ENCODE results near the gene DNAH1. TPM values are rescaled to one million over a fixed set of nuclear protein-coding genes. Genes with fewer than 3 reads are reported as not detected.
A peak's percentile ranks its signal among the peaks of the same experiment; 100 is the strongest.

The DNAH1 gene
- total RNA-seq, 1 donor from 2014 or later = 11.2 TPM

DNA sequence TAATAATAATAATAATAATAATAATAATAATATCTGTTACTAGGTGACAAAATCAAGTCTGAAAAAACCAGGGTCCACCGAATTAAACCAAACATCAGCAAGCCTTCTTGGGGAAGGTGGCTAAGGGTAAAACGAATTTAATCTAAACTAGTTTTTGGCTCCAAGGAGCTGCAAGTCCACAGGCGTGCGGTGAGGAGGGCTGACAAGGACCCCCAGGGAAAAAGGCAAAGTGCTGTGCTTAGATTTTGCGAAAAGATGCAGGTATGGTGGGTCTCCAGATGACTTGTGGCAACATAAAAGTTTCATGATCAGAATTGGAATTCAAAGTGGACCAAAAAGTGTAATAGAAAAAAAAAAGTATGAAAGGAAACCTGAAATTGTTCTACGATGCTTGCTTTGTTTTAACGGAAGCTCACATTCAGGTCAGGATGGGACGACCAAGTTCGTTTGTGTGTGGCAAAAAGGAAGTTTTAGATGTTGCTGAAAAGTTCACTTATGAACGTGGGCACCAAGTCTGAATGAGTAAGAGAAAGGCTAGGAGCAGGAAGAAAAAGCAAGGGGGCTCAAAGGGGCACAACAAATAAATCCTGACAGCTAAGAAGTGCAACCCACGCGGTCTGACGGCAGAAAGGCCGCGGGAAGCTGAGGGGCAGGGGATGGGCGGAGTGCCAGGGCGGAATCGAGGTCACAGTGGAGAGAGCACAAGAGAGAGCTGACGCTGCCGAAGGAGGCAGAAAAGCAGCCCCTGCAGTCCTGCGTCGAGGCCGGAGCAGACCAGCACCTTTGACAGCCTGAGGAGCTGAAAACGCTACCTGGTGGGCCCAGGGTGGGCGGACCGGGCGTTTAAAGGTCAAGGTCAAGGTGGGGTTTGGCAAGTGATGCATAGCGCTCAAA, 38.8 kb upstream of the DNAH1 start:
- Histone ChIP-seq H3K27ac (peak overlapping the region; percentile 97), H3K4me1 (peaks cover 59% of the 10 kb centered on the region), H3K36me3 (peaks cover 7% of the 10 kb centered on the region), H3K4me3 (peak overlapping the region; percentile 77), H3K27me3 (no peaks in the 10 kb centered on the region), H3K9me3 (no peaks in the 10 kb centered on the region)
- peak; percentile 58 for ATAC-seq
- DNase-seq = peak; percentile 92
- intact Hi-C loops (cut with DNase I) = no loop called here
- TF ChIP-seq, protein P1, sequence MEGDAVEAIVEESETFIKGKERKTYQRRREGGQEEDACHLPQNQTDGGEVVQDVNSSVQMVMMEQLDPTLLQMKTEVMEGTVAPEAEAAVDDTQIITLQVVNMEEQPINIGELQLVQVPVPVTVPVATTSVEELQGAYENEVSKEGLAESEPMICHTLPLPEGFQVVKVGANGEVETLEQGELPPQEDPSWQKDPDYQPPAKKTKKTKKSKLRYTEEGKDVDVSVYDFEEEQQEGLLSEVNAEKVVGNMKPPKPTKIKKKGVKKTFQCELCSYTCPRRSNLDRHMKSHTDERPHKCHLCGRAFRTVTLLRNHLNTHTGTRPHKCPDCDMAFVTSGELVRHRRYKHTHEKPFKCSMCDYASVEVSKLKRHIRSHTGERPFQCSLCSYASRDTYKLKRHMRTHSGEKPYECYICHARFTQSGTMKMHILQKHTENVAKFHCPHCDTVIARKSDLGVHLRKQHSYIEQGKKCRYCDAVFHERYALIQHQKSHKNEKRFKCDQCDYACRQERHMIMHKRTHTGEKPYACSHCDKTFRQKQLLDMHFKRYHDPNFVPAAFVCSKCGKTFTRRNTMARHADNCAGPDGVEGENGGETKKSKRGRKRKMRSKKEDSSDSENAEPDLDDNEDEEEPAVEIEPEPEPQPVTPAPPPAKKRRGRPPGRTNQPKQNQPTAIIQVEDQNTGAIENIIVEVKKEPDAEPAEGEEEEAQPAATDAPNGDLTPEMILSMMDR (IDR thresholded peaks at IDR 0.05) = no peak

- DNase-seq (no peak), ATAC-seq (peak; percentile 84)
- no peaks in the 10 kb centered on the region for H3K9me3 ChIP-seq
- peak overlapping the region; percentile 97 for H3K27ac ChIP-seq
- peaks cover 52% of the 10 kb centered on the region for H3K4me1 ChIP-seq
- TF ChIP-seq, protein P1 (IDR thresholded peaks at IDR 0.05) = peak; percentile 45
- H3K27me3 ChIP-seq = no peaks in the 10 kb centered on the region
- H3K4me3 ChIP-seq = peak overlapping the region; percentile 77
- intact Hi-C loops (cut with DNase I) = no loop called here
- H3K36me3 ChIP-seq = peaks cover 7% of the 10 kb centered on the region
Observed at GRCh38 chr3:52277972-52278509, 38.1 kb upstream of the DNAH1 start.

DNA sequence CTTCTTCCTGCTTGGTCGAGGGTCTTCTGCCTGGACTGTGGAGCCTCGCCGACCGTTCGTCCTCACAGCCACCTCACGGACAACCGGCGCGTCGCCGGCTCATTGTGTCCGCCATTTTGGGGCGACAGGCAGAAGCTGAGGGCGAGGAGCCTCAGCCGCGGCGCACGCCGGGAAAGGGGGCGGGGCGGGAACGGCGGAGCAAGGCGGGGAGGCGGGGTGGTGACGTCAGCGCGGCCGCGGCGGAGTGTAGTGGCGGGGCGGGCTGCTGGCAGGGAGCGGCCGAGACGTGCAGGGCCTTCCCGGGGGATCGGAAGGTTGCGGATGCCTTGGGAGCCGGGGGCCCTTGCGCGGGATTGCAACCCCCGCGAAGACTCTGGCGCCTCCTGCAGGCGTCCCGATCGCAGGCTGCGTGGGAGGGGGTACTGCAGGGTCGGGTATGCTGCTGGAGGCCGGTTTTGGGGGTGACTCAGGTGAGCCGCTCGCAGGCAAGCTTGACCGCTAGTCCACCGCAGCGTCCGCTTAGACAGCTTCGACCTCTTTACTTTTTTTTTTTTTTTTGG, 37.5 kb upstream of the DNAH1 start, which contains the start of gene WDR82:
WDR82 (minus strand) TSS at position 140 of the 560 bp plus-strand sequence. CDS start 288 bp downstream, outside the sequence.
- peaks cover 46% of the 10 kb centered on the region for H3K4me1 ChIP-seq
- DNase-seq = peak; percentile 99
- no peaks in the 10 kb centered on the region for H3K27me3 ChIP-seq
- ATAC-seq = peak; percentile 98
- TF ChIP-seq, protein P1 (IDR thresholded peaks at IDR 0.05) = peak; percentile 48
- peak within 1 kb of the TSS; percentile 97 for H3K27ac ChIP-seq
- H3K4me3 ChIP-seq = peak within 1 kb of the TSS; percentile 77
- H3K9me3 ChIP-seq = no peaks in the 10 kb centered on the region
- intact Hi-C loops (cut with DNase I) = no loop called here
- H3K36me3 ChIP-seq = peaks cover 7% of the 10 kb centered on the region

DNA sequence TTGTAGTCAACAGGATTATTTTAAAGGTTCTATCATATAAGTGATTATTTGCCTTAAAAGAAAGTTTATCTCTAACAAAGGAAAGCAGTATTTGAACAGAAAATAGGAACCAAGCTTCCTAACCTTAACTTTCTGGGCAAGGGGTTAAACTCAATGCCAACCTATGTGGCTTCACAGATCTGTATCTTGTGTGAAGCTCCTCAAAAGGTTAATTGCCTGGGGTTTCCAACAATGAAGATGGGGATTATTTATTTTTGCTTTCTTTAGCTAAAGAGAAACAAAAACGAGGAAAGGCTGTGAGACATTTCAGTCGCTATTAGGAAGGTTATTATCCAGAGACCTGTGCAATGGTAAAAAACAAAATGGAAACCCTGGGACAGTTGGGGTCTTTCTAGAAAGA, 36.5 kb upstream of the DNAH1 start:
- H3K27ac ChIP-seq = peak overlapping the region; percentile 97
- intact Hi-C loops (cut with DNase I) = no loop called here
- H3K4me1 ChIP-seq = peaks cover 36% of the 10 kb centered on the region
- ATAC-seq (no peak), DNase-seq (no peak)
- no peaks in the 10 kb centered on the region for H3K27me3 ChIP-seq
- no peaks in the 10 kb centered on the region for H3K9me3 ChIP-seq
- peaks cover 3% of the 10 kb centered on the region for H3K36me3 ChIP-seq
- TF ChIP-seq, protein P1 (IDR thresholded peaks at IDR 0.05) = no peak
- H3K4me3 ChIP-seq = peak overlapping the region; percentile 77

DNA sequence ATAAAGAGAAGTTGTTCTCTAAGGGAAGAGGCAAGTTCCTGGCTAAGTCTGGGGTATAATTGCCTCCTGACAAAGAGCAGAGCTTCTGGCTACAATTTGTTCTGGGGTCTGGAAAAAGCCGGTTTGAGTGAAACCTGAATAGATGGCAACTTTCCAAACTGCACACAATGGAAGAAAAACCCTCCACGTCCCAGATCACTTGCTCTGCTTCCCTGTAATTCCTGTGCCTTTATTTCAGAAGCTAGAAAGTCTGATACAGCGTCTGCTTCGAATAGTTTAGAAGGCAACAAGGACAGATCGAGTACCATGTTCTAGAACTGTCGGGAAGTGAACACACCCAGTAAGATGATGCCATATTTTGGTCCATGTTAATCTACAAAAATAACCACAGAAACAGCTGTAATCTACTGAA, 36.1 kb upstream of the DNAH1 start:
- Histone ChIP-seq H3K27me3 (no peaks in the 10 kb centered on the region), H3K27ac (peak overlapping the region; percentile 97), H3K4me3 (no peak overlapping the region), H3K36me3 (no peaks in the 10 kb centered on the region), H3K4me1 (peaks cover 31% of the 10 kb centered on the region), H3K9me3 (no peaks in the 10 kb centered on the region)
- TF ChIP-seq, protein P1 (IDR thresholded peaks at IDR 0.05) = no peak
- ATAC-seq (no peak), DNase-seq (no peak)
- intact Hi-C loops (cut with DNase I) = no loop called here
